Measurements from ENCODE around the gene CCS.
"Not testable (repeated sequence)": the region's sequence is repeated elsewhere in the genome, so short reads cannot be mapped to it uniquely, and the experiment has no call there.

CCS gene

GRCh38 chr11:66593303-66593635 lies 284 bp downstream of the CCS start:
- no peak for DNase-seq

- no peak for DNase-seq
Observed at GRCh38 chr11:66593650-66594049, 665 bp downstream of the CCS start.

GRCh38 chr11:66595245-66595904 lies 2.4 kb downstream of the CCS start:
- DNase-seq: no peak

- no peak for DNase-seq
Observed at GRCh38 chr11:66598993-66599392, 6.0 kb downstream of the CCS start.

- DNase-seq: no peak
Observed at GRCh38 chr11:66600219-66600618, 7.2 kb downstream of the CCS start.

GRCh38 chr11:66600631-66601233 lies 7.7 kb downstream of the CCS start:
- DNase-seq: no peak

GRCh38 chr11:66603072-66603471 lies 10.1 kb downstream of the CCS start:
- DNase-seq: no peak

GRCh38 chr11:66604155-66604554 lies 11.2 kb downstream of the CCS start:
- no peak for DNase-seq

GRCh38 chr11:66606608-66607007 lies 13.6 kb downstream of the CCS start:
- not testable (repeated sequence) for DNase-seq

GRCh38 chr11:66607126-66607834 lies 14.3 kb downstream of the CCS start:
- DNase-seq: no peak

GRCh38 chr11:66609721-66610617 lies 17.0 kb downstream of the CCS start:
- no peak for DNase-seq

GRCh38 chr11:66612458-66612857 lies 19.5 kb downstream of the CCS start:
- no peak for DNase-seq

- DNase-seq: no peak
Observed at GRCh38 chr11:66614073-66614472, 21.1 kb downstream of the CCS start.

GRCh38 chr11:66616379-66617154 lies 23.6 kb downstream of the CCS start, which contains the start of gene RBM14:
Gene RBM14, plus strand, starts transcription at chr11:66616630. Its CDS starts 91 bp downstream, at chr11:66616721.
- peak; percentile 98 for DNase-seq

- no peak for DNase-seq
Observed at GRCh38 chr11:66617155-66617834, 24.3 kb downstream of the CCS start.

- no peak for DNase-seq
Observed at GRCh38 chr11:66619080-66619554, 26.1 kb downstream of the CCS start.

- no peak for DNase-seq
Observed at GRCh38 chr11:66624450-66624849, 31.5 kb downstream of the CCS start.

GRCh38 chr11:66625041-66625751 lies 32.2 kb downstream of the CCS start:
- no peak for DNase-seq

- no peak for DNase-seq
Observed at GRCh38 chr11:66625752-66626149, 32.8 kb downstream of the CCS start.

GRCh38 chr11:66626382-66626781 lies 33.4 kb downstream of the CCS start:
- no peak for DNase-seq

GRCh38 chr11:66626926-66627325 lies 33.9 kb downstream of the CCS start:
- no peak for DNase-seq
